ENCODE data around the gene UBE2QL1. TPM values are rescaled to one million over a fixed set of nuclear protein-coding genes. Genes with fewer than 3 reads are reported as not detected.

The UBE2QL1 gene
- total RNA-seq, 1 donor from 2014 or later = 0.77 TPM

- H3K36me3 Mint-ChIP-seq (ENCODE audit: low read depth) = no peaks in the 10 kb centered on the region
- intact Hi-C loops (cut with micrococcal nuclease) = no loop called here
Measured at GRCh38 chr5:6455571-6456200, 7.0 kb downstream of the UBE2QL1 start.

GRCh38 chr5:6456766-6457370 lies 8.2 kb downstream of the UBE2QL1 start:
- DNase-seq = no peak
- intact Hi-C loops (cut with micrococcal nuclease) = no loop called here
- Mint-ChIP-seq H3K27me3 (peaks cover 35% of the 10 kb centered on the region), H3K36me3 (ENCODE audit: low read depth) (no peaks in the 10 kb centered on the region), H3K27ac (no peak overlapping the region), H3K4me3 (no peak overlapping the region), H3K4me1 (no peaks in the 10 kb centered on the region), H3K9me3 (no peaks in the 10 kb centered on the region)

More at GRCh38 chr5:6455571-6456200, 7.0 kb downstream of the UBE2QL1 start:
- Mint-ChIP-seq H3K4me3 (no peak overlapping the region), H3K9me3 (no peaks in the 10 kb centered on the region), H3K4me1 (no peaks in the 10 kb centered on the region), H3K27me3 (peaks cover 44% of the 10 kb centered on the region), H3K27ac (no peak overlapping the region)
- no peak for DNase-seq

GRCh38 chr5:6457592-6457991 lies 8.9 kb downstream of the UBE2QL1 start:
- no peak overlapping the region for H3K27ac Mint-ChIP-seq
- H3K4me3 Mint-ChIP-seq = no peak overlapping the region
- H3K36me3 Mint-ChIP-seq (ENCODE audit: low read depth) = no peaks in the 10 kb centered on the region
- H3K4me1 Mint-ChIP-seq = no peaks in the 10 kb centered on the region
- intact Hi-C loops (cut with micrococcal nuclease) = no loop called here
- no peaks in the 10 kb centered on the region for H3K9me3 Mint-ChIP-seq
- H3K27me3 Mint-ChIP-seq = peaks cover 30% of the 10 kb centered on the region
- no peak for DNase-seq

GRCh38 chr5:6458833-6459232 lies 10.2 kb downstream of the UBE2QL1 start:
- intact Hi-C loops (cut with micrococcal nuclease) = no loop called here
- H3K36me3 Mint-ChIP-seq (ENCODE audit: low read depth) = no peaks in the 10 kb centered on the region
- H3K27ac Mint-ChIP-seq = no peak overlapping the region
- no peak for DNase-seq
- no peak overlapping the region for H3K4me3 Mint-ChIP-seq
- no peaks in the 10 kb centered on the region for H3K4me1 Mint-ChIP-seq
- no peaks in the 10 kb centered on the region for H3K9me3 Mint-ChIP-seq
- H3K27me3 Mint-ChIP-seq = peaks cover 24% of the 10 kb centered on the region

GRCh38 chr5:6459896-6460295 lies 11.2 kb downstream of the UBE2QL1 start:
- H3K27me3 Mint-ChIP-seq = peaks cover 17% of the 10 kb centered on the region
- intact Hi-C loops (cut with micrococcal nuclease) = no loop called here
- no peak overlapping the region for H3K4me3 Mint-ChIP-seq
- DNase-seq = no peak
- H3K36me3 Mint-ChIP-seq (ENCODE audit: low read depth) = no peaks in the 10 kb centered on the region
- no peaks in the 10 kb centered on the region for H3K4me1 Mint-ChIP-seq
- H3K9me3 Mint-ChIP-seq = no peaks in the 10 kb centered on the region
- no peak overlapping the region for H3K27ac Mint-ChIP-seq

- H3K27me3 Mint-ChIP-seq = peaks cover 11% of the 10 kb centered on the region
- H3K4me3 Mint-ChIP-seq = no peak overlapping the region
- no peak for DNase-seq
- H3K9me3 Mint-ChIP-seq = no peaks in the 10 kb centered on the region
- no peaks in the 10 kb centered on the region for H3K4me1 Mint-ChIP-seq
- no peaks in the 10 kb centered on the region for H3K36me3 Mint-ChIP-seq (ENCODE audit: low read depth)
- intact Hi-C loops (cut with micrococcal nuclease) = no loop called here
- no peak overlapping the region for H3K27ac Mint-ChIP-seq
Measured at GRCh38 chr5:6461006-6461405, 12.3 kb downstream of the UBE2QL1 start.

- no peak overlapping the region for H3K4me3 Mint-ChIP-seq
- no peaks in the 10 kb centered on the region for H3K36me3 Mint-ChIP-seq (ENCODE audit: low read depth)
- H3K27me3 Mint-ChIP-seq = peaks cover 8% of the 10 kb centered on the region
- intact Hi-C loops (cut with micrococcal nuclease) = no loop called here
- no peak for DNase-seq
- H3K27ac Mint-ChIP-seq = no peak overlapping the region
- H3K9me3 Mint-ChIP-seq = no peaks in the 10 kb centered on the region
- no peaks in the 10 kb centered on the region for H3K4me1 Mint-ChIP-seq
Measured at GRCh38 chr5:6461793-6462650, 13.4 kb downstream of the UBE2QL1 start.

GRCh38 chr5:6462671-6463070 lies 14.0 kb downstream of the UBE2QL1 start:
- no peak overlapping the region for H3K27ac Mint-ChIP-seq
- H3K9me3 Mint-ChIP-seq = no peaks in the 10 kb centered on the region
- no peak for DNase-seq
- peaks cover 5% of the 10 kb centered on the region for H3K27me3 Mint-ChIP-seq
- H3K4me1 Mint-ChIP-seq = no peaks in the 10 kb centered on the region
- no peak overlapping the region for H3K4me3 Mint-ChIP-seq
- intact Hi-C loops (cut with micrococcal nuclease) = no loop called here
- H3K36me3 Mint-ChIP-seq (ENCODE audit: low read depth) = no peaks in the 10 kb centered on the region

- peaks cover 13% of the 10 kb centered on the region for H3K27me3 Mint-ChIP-seq
- H3K4me3 Mint-ChIP-seq = no peak overlapping the region
- intact Hi-C loops (cut with micrococcal nuclease) = no loop called here
- no peak overlapping the region for H3K27ac Mint-ChIP-seq
- H3K4me1 Mint-ChIP-seq = no peaks in the 10 kb centered on the region
- DNase-seq = no peak
- H3K36me3 Mint-ChIP-seq (ENCODE audit: low read depth) = no peaks in the 10 kb centered on the region
- no peaks in the 10 kb centered on the region for H3K9me3 Mint-ChIP-seq
Measured at GRCh38 chr5:6464441-6464840, 15.8 kb downstream of the UBE2QL1 start.

- H3K4me1 Mint-ChIP-seq = no peaks in the 10 kb centered on the region
- H3K27me3 Mint-ChIP-seq = peaks cover 15% of the 10 kb centered on the region
- no peaks in the 10 kb centered on the region for H3K36me3 Mint-ChIP-seq (ENCODE audit: low read depth)
- H3K9me3 Mint-ChIP-seq = no peaks in the 10 kb centered on the region
- intact Hi-C loops (cut with micrococcal nuclease) = no loop called here
- H3K4me3 Mint-ChIP-seq = no peak overlapping the region
- H3K27ac Mint-ChIP-seq = no peak overlapping the region
- DNase-seq = no peak
Measured at GRCh38 chr5:6465831-6466790, 17.5 kb downstream of the UBE2QL1 start.

- intact Hi-C loops (cut with micrococcal nuclease) = no loop called here
- no peaks in the 10 kb centered on the region for H3K4me1 Mint-ChIP-seq
- DNase-seq = no peak
Measured at GRCh38 chr5:6466975-6467567, 18.4 kb downstream of the UBE2QL1 start.

GRCh38 chr5:6467591-6467990 lies 18.9 kb downstream of the UBE2QL1 start:
- no peaks in the 10 kb centered on the region for H3K4me1 Mint-ChIP-seq
- no peak for DNase-seq
- H3K27ac Mint-ChIP-seq = no peak overlapping the region
- H3K4me3 Mint-ChIP-seq = no peak overlapping the region
- H3K27me3 Mint-ChIP-seq = peaks cover 12% of the 10 kb centered on the region
- intact Hi-C loops (cut with micrococcal nuclease) = no loop called here
- H3K36me3 Mint-ChIP-seq (ENCODE audit: low read depth) = no peaks in the 10 kb centered on the region
- H3K9me3 Mint-ChIP-seq = no peaks in the 10 kb centered on the region

More at GRCh38 chr5:6466975-6467567, 18.4 kb downstream of the UBE2QL1 start:
- no peak overlapping the region for H3K27ac Mint-ChIP-seq
- no peaks in the 10 kb centered on the region for H3K36me3 Mint-ChIP-seq (ENCODE audit: low read depth)
- H3K4me3 Mint-ChIP-seq = no peak overlapping the region
- H3K27me3 Mint-ChIP-seq = peaks cover 12% of the 10 kb centered on the region
- H3K9me3 Mint-ChIP-seq = no peaks in the 10 kb centered on the region

- no peaks in the 10 kb centered on the region for H3K36me3 Mint-ChIP-seq (ENCODE audit: low read depth)
- DNase-seq = no peak
- no peak overlapping the region for H3K27ac Mint-ChIP-seq
- H3K4me1 Mint-ChIP-seq = no peaks in the 10 kb centered on the region
- no peak overlapping the region for H3K4me3 Mint-ChIP-seq
- no peaks in the 10 kb centered on the region for H3K9me3 Mint-ChIP-seq
- intact Hi-C loops (cut with micrococcal nuclease) = no loop called here
- peaks cover 12% of the 10 kb centered on the region for H3K27me3 Mint-ChIP-seq
Measured at GRCh38 chr5:6468104-6468503, 19.4 kb downstream of the UBE2QL1 start.

All from activated CD4-positive, alpha-beta T cell treated with anti-CD3 and anti-CD28 coated beads, Interleukin-2, amount 10 ng/mL, durations not matched to agents 24 days and 14 days (primary cell).